K562 (cell line): Measurements from ENCODE around the gene RIT2. TPM values are rescaled to one million over a fixed set of nuclear protein-coding genes. Genes with fewer than 3 reads are reported as not detected.

ENCODE experiments used
- ATAC-seq: fragments of 200-7000 bp; cut with Tn5 transposase; 3 replicates; pipeline ENCODE4 v1.9.1; 2020; ENCODE audit warnings: moderate library complexity
- BruUV-seq: library from RNA; stranded (reverse); fragments of 400-500 nt; replicated peaks from 2 replicates; lab custom pipeline; 2021; lab: Mats Ljungman, UMichigan
- CTCF ChIA-PET: fragments of 300-600 bp; formaldehyde crosslinking; extraction: SDS; loops from one replicate; lab custom pipeline; 2021; ENCODE audit warnings: low intra/inter-chr PET ratio; lab: Yijun Ruan, JAX
- POLR2A ChIA-PET: fragments of 300-600, 350-650 bp; sonication (Branson Sonifier 250); formaldehyde crosslinking; extraction: SDS; loops from one replicate; lab custom pipeline; 2021; ENCODE audit warnings: antibody characterized with exemption, inconsistent platforms; lab: Yijun Ruan, JAX
- DNase-seq, 4 experiments: peaks; one replicate each; pipeline versions ENCODE4 v3.0.0 to v3.0.0-alpha.2; 2011 to 2018; ENCODE audit warnings: low spot score in 3 of 4, mixed read lengths in 3 of 4; ENCODE audit errors: extremely low read depth in 1 of 4
- FAIRE-seq: peaks from 2 replicates; lab custom pipeline; 2011; peaks lifted over from hg19 to GRCh38; lab: Jason Lieb, UNC
- H2AFZ ChIP-seq: 2 replicates; pipeline ENCODE4 v1.6.0; 2011; ENCODE audit warnings: low read depth, low read length, control low read depth, inconsistent platforms
- H3K27ac ChIP-seq: fragments of 200-600 bp; 3 replicates; pipeline ENCODE4 v1.8.0; 2011; ENCODE audit warnings: low read depth, mild to moderate bottlenecking, control low read depth, inconsistent platforms, low read length, moderate library complexity, mixed read lengths; ENCODE audit errors: extremely low read depth
- H3K27me3 ChIP-seq, 2 experiments: fragments of 300-600 bp in 1 of 2; 2 replicates in 1 of 2; 3 replicates in 1 of 2; pipeline versions ENCODE4 v1.6.0 to v1.8.0; 2011; ENCODE audit warnings: inconsistent platforms in 2 of 2, low read length in 2 of 2, mild to moderate bottlenecking in 1 of 2, mixed read lengths in 1 of 2, moderate library complexity in 1 of 2; ENCODE audit not compliant: control insufficient read depth in 2 of 2, insufficient read depth in 2 of 2
- H3K36me3 ChIP-seq: fragments of 300-600 bp; 3 replicates; pipeline ENCODE4 v1.8.0; 2011; ENCODE audit warnings: mild to moderate bottlenecking, low read length, inconsistent platforms; ENCODE audit not compliant: control insufficient read depth, insufficient read depth
- H3K4me1 ChIP-seq, 2 experiments: fragments of 200-600 bp in 1 of 2; replicated peaks in 1 of 2; 2 replicates in 1 of 2; 3 replicates in 1 of 2; pipeline versions ENCODE4 v1.5.1 to v1.8.0; 2011; ENCODE audit warnings: inconsistent platforms in 2 of 2, low read length in 2 of 2, mild to moderate bottlenecking in 1 of 2, mixed read lengths in 1 of 2, moderate library complexity in 1 of 2; ENCODE audit not compliant: control insufficient read depth in 2 of 2, insufficient read depth in 2 of 2
- H3K4me2 ChIP-seq: 2 replicates; pipeline ENCODE4 v1.6.1; 2011; ENCODE audit warnings: low read length, control low read depth, inconsistent platforms, mixed read lengths; ENCODE audit not compliant: insufficient read depth
- H3K4me3 ChIP-seq: fragments of 200-600 bp; sonication (generic), shearing (Covaris generic); 2 replicates; pipeline ENCODE4 v1.5.1; 2016; ENCODE audit warnings: control low read depth, inconsistent platforms
- H3K79me2 ChIP-seq: fragments of 200-600 bp; 3 replicates; pipeline ENCODE4 v1.8.0; 2011; ENCODE audit warnings: low read length, inconsistent platforms; ENCODE audit not compliant: control insufficient read depth, insufficient read depth
- H3K9ac ChIP-seq, 2 experiments: 2 replicates each; pipeline versions ENCODE4 v1.6.0 to v1.6.1; 2011; ENCODE audit warnings: low read depth in 2 of 2, low read length in 2 of 2, control low read depth in 1 of 2, inconsistent platforms in 1 of 2, mild to moderate bottlenecking in 1 of 2, mixed read lengths in 1 of 2; ENCODE audit not compliant: insufficient read depth in 1 of 2
- H3K9me1 ChIP-seq: one replicate; pipeline ENCODE4 v1.6.0; 2011; ENCODE audit warnings: inconsistent platforms, mild to moderate bottlenecking, low read length, moderate library complexity; ENCODE audit not compliant: control insufficient read depth, insufficient read depth
- H3K9me3 ChIP-seq: replicated peaks from 2 replicates; pipeline ENCODE4 v1.5.1; 2011; ENCODE audit warnings: low read depth, low read length, inconsistent platforms; ENCODE audit not compliant: control insufficient read depth, insufficient read depth
- H4K20me1 ChIP-seq: replicated peaks from 2 replicates; pipeline ENCODE4 v1.6.1; 2011; ENCODE audit warnings: low read length, inconsistent platforms, mixed read lengths; ENCODE audit not compliant: control insufficient read depth, insufficient read depth
- HIVEP1 ChIP-seq: fragments of 250-450 bp; sonication (Bioruptor Pico); IDR thresholded peaks from 2 replicates; pipeline ENCODE4 v1.4.0; 2020; ENCODE audit warnings: mild to moderate bottlenecking
- HMG20A ChIP-seq: fragments of 450-650 bp; formaldehyde crosslinking; conservative IDR thresholded peaks from 2 replicates; pipeline ENCODE4 v1.4.0; 2020; ENCODE audit warnings: mild to moderate bottlenecking, mixed read lengths
- NCOA1 ChIP-seq: fragments of 450-650 bp; IDR thresholded peaks from 2 replicates; pipeline ENCODE4 v1.6.1; 2016; ENCODE audit warnings: low read depth
- NCOA2 ChIP-seq, 2 experiments: fragments of 450-650 bp; IDR thresholded peaks; 2 replicates each; pipeline ENCODE4 v1.6.1; 2018; ENCODE audit warnings: mild to moderate bottlenecking in 2 of 2, moderate library complexity in 1 of 2; ENCODE audit not compliant: partially characterized antibody in 2 of 2
- SOX6 ChIP-seq: fragments of 450-650 bp; IDR thresholded peaks from 2 replicates; pipeline ENCODE4 v1.6.1; 2014; ENCODE audit warnings: mild to moderate bottlenecking
- TFE3 ChIP-seq: fragments of 450-650 bp; formaldehyde crosslinking; IDR thresholded peaks from 2 replicates; pipeline ENCODE4 v1.4.0; 2020; ENCODE audit warnings: mild to moderate bottlenecking, mixed read lengths
- ZNF217 ChIP-seq: sonication (generic); formaldehyde crosslinking; IDR thresholded peaks from 2 replicates; pipeline ENCODE4 v1.8.0; 2022; ENCODE audit warnings: mild to moderate bottlenecking, missing genetic modification reagents
- ZNF695 ChIP-seq: fragments of 450-650 bp; formaldehyde crosslinking; IDR thresholded peaks from 2 replicates; pipeline ENCODE4 v1.4.0; 2020; ENCODE audit warnings: mild to moderate bottlenecking, moderate library complexity
- whole genome bisulfite sequencing: fragments of 100-300 bp; shearing (Covaris generic); methylation state at CpG from one replicate; pipeline ENCODE4 v1.1.6; 2016; ENCODE audit warnings: low coverage, mixed read lengths; ENCODE audit not compliant: insufficient coverage; ENCODE audit errors: missing lambda C conversion rate; 5-methylcytosine and 5-hydroxymethylcytosine counted together
- in situ Hi-C: fragments of 300-500 bp; cut with MboI; formaldehyde crosslinking; loops from 4 replicates; pipeline ENCODE4 v1.15.0; 2018; ENCODE audit warnings: inconsistent platforms, mixed read lengths
- intact Hi-C: fragments of 100-400 bp; cut with micrococcal nuclease; formaldehyde crosslinking; loops from 2 replicates; pipeline ENCODE4 v1.14.2; 2022
- polyA plus RNA-seq, 8 experiments: library from polyadenylated mRNA; depleted of rRNA in 4 of 8; stranded (reverse) in 5 of 8; unstranded in 3 of 8; fragments of >200 nt; fragmentation: Nextera tagmentation in 2 of 8; fragmentation: Illumina TruSeq in 1 of 8; extraction: Ambion mirVana in 2 of 8; extraction: Trizol in 1 of 8; gene quantifications; 2 replicates each; pipeline versions ENCODE4 v1.2.1 to v1.2.3, GENCODE V29; 2011 to 2014; ENCODE audit warnings: inconsistent platforms in 1 of 8, missing spikeins in 1 of 8
- total RNA-seq, 7 experiments: library from RNA; depleted of rRNA in 6 of 7; stranded (reverse); fragments of >200 nt in 6 of 7; fragmentation: Illumina TruSeq in 2 of 7; extraction: Trizol in 2 of 7; gene quantifications; 2 replicates each; pipeline versions ENCODE4 v1.2.1 to v1.2.3, GENCODE V29; 2011 to 2021; ENCODE audit warnings: low replicate concordance in 1 of 7

RIT2 gene
- total and polyA plus RNA-seq, 9 of the 15 experiments (the other 6 are each of a cell fraction or from before 2014, with no cell fraction given): not detected

GRCh38 chr18:43009674-43010073 is 105.8 kb downstream of the RIT2 start:
- intact Hi-C loops: no loop called here
- in situ Hi-C loops: no loop called here
- TF ChIP-seq HIVEP1 (CRISPR knock-in tag) (no peak), SOX6 (no peak), TFE3 (CRISPR knock-in tag) (peak; percentile 79), ZNF695 (no peak), NCOA1 (no peak), HMG20A (no peak), NCOA2 (IDR thresholded peaks at IDR 0.05; ENCODE audit: partially characterized antibody in 2 of 2) (no peak), ZNF217 (CRISPR knock-in tag) (no peak)
- Histone ChIP-seq H3K4me2 (no peak overlapping the region), H3K36me3 (no peaks in the 10 kb centered on the region), H2AFZ (no peak overlapping the region), H3K27me3 (no peaks in the 10 kb centered on the region), H3K9ac (no peak overlapping the region), H3K4me3 (no peak overlapping the region), H4K20me1 (no peaks in the 10 kb centered on the region), H3K4me1 (no peaks in the 10 kb centered on the region), H3K27ac (no peak overlapping the region), H3K79me2 (no peaks in the 10 kb centered on the region), H3K9me1 (no peaks in the 10 kb centered on the region), H3K9me3 (no peaks in the 10 kb centered on the region)
- no TSS peak for BruUV-seq
- ChIA-PET CTCF (no interaction called here), POLR2A (no interaction called here)
- 3% methylated on average over 5 of the region's 5 CpGs for WGBS
- ATAC-seq (no peak), FAIRE-seq (no peak), DNase-seq (no peak)
